ENCODE data around the gene MYLK2. TPM values are rescaled to one million over a fixed set of nuclear protein-coding genes. Genes with fewer than 3 reads are reported as not detected.
A peak's percentile ranks its signal among the peaks of the same experiment; 100 is the strongest.

Gene MYLK2
- total RNA-seq, 4 donors from 2014 or later: 0.57 TPM; not detected in 3

DNA sequence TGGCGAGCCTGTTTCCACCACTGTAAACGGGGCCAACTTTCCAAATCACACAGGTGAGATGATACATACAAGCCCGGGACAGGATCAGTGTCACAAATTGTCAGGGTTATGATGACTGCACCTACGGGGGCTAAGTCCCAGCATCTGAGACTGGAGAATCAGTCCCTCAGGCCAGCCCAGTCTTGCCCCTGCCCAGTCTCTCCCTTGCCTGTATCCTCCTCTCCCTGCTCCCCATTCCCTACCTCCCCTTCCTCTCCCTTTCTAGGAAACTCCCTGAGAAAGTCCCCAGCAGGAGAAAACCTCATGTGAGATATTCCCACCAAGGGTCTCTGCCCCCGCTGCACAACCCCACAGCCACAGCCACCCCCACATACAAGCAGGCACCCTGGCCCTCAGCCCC is 24.7 kb downstream of the MYLK2 start:
- Histone ChIP-seq H3K4me3 (no peak overlapping the region), H3K4me1 (peaks cover 0 to 7% (median 2%) of the 10 kb centered on the region in 4 donors), H3K9me3 (no peaks in the 10 kb centered on the region), H3K27me3 (no peaks in the 10 kb centered on the region), H3K27ac (no peak overlapping the region), H3K36me3 (no peaks in the 10 kb centered on the region)
- DNase-seq: no peak
- TF ChIP-seq CTCF (IDR thresholded peaks at IDR 0.05) (no peak), POLR2A (IDR thresholded peaks at IDR 0.05) (no peak)

GRCh38 chr20:31844737-31845299 is 25.7 kb downstream of the MYLK2 start:
- Histone ChIP-seq H3K4me3 (peak overlapping the region in 1 of 4 donors; percentile 7), H3K36me3 (no peaks in the 10 kb centered on the region), H3K27ac (no peak overlapping the region), H3K27me3 (no peaks in the 10 kb centered on the region), H3K4me1 (peaks cover 0 to 13% (median 2%) of the 10 kb centered on the region in 4 donors), H3K9me3 (no peaks in the 10 kb centered on the region)
- no peak for DNase-seq
- no peak for TF ChIP-seq POLR2A (IDR thresholded peaks at IDR 0.05)
- no peak for TF ChIP-seq CTCF (IDR thresholded peaks at IDR 0.05)

GRCh38 chr20:31845300-31845863 is 26.2 kb downstream of the MYLK2 start, which contains the start of gene FOXS1:
TSS of gene FOXS1 (minus strand) at chr20:31845604. CDS start at chr20:31845542, 62 bp downstream.
- peak within 1 kb of the TSS in 1 of 4 donors; percentile 17 for H3K27ac ChIP-seq
- DNase-seq: no peak

DNA sequence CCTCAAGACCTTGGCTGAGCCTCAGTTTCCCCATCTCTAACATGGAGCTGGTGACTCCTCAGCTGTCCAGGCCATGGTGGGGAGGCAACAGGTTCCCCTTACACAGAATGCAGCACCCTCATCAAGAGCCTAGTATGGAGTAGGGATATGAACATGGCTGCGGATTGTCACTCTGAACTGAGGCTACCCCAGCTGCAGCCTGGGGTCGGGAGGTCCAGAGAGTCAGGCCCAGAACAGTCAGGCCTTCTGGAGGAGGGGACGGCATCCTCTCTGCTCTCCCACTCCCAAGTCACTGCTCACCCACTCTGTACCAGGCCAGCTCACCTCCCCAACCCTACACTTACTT is 27.6 kb downstream of the MYLK2 start:
- H3K27ac ChIP-seq: no peak overlapping the region
- DNase-seq: no peak
- TF ChIP-seq POLR2A (IDR thresholded peaks at IDR 0.05) (no peak), CTCF (IDR thresholded peaks at IDR 0.05) (no peak)

More at GRCh38 chr20:31845300-31845863, 26.2 kb downstream of the MYLK2 start, which contains the start of gene FOXS1:
- no peaks in the 10 kb centered on the region for H3K36me3 ChIP-seq
- no peaks in the 10 kb centered on the region for H3K27me3 ChIP-seq
- H3K9me3 ChIP-seq: no peaks in the 10 kb centered on the region
- peaks cover 0 to 13% (median 2%) of the 10 kb centered on the region in 4 donors for H3K4me1 ChIP-seq
- H3K4me3 ChIP-seq: peak within 1 kb of the TSS in 1 of 4 donors; percentile 7
- no peak for TF ChIP-seq CTCF (IDR thresholded peaks at IDR 0.05)
- TF ChIP-seq POLR2A (IDR thresholded peaks at IDR 0.05): no peak

DNA sequence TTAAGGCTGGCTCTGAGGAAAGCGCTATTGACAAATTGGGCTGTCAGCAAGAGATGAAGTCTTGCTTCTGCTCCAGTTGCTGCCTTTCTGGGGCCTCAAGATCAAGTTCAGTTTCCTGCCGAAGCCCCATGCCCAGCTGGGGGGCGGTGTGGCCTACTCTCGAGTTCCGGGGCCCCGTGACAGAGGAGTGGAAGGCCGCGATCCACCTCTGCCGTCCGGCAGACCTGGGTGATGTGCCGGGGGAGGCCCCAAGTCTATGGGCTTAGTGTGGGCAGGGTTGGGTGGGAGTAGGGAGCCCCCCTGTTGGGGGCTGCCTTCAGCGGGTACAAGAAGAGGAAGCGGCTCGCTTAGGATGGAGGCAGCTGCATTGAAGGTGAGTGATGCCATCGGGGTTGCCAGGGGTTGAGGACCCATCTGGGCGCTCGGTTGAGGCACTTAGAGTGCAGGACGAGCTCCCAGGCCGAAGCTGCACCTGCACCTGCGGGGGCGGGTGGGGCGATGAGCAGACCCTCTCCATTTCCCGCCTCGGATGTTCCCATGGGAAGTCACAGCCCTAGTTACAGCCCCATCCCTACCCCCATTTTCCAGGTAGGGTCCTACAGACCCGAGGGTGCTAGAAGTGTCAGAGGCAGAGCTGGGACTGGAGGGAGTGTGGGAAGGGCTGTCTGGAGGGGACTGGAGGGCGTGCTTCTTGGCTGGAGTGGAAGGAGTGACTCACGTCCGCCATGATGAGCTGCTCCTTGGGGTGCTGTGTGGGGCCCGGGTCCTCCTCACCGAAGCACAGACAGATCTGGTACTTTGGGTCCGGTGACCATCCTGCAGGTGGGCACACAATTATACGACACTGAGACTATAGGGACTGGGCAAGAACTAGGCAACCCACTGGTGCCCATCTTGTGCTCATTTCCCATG is 29.2 kb downstream of the MYLK2 start:
- Histone ChIP-seq H3K4me3 (no peak overlapping the region), H3K9me3 (no peaks in the 10 kb centered on the region), H3K4me1 (peaks cover 0 to 6% (median 2%) of the 10 kb centered on the region in 4 donors), H3K36me3 (no peaks in the 10 kb centered on the region), H3K27me3 (no peaks in the 10 kb centered on the region), H3K27ac (no peak overlapping the region)
- TF ChIP-seq POLR2A (IDR thresholded peaks at IDR 0.05): no peak
- no peak for TF ChIP-seq CTCF (IDR thresholded peaks at IDR 0.05)
- no peak for DNase-seq

More for the DNA sequence above, 27.6 kb downstream of the MYLK2 start:
- Histone ChIP-seq H3K4me3 (no peak overlapping the region), H3K4me1 (peaks cover 0 to 13% (median 2%) of the 10 kb centered on the region in 4 donors), H3K36me3 (no peaks in the 10 kb centered on the region), H3K27me3 (no peaks in the 10 kb centered on the region), H3K9me3 (no peaks in the 10 kb centered on the region)
